Stimulated activated CD8-positive, alpha-beta memory T cell treated with anti-CD3 and anti-CD28 coated beads, Interleukin-7, amount 100 ng/mL, for 48 hours (primary cell): ENCODE measurements around the gene ETS1.

ENCODE experiments used
- DNase-seq, 2 donors: peaks; one replicate each; pipeline ENCODE4 v3.0.0-alpha.2; 2020; ENCODE audit warnings: low read depth in 1 of 2; ENCODE audit errors: extremely low read depth in 1 of 2

ETS1 gene

GRCh38 chr11:128546916-128547315, 40.4 kb downstream of the ETS1 start:
- no peak for DNase-seq

DNA sequence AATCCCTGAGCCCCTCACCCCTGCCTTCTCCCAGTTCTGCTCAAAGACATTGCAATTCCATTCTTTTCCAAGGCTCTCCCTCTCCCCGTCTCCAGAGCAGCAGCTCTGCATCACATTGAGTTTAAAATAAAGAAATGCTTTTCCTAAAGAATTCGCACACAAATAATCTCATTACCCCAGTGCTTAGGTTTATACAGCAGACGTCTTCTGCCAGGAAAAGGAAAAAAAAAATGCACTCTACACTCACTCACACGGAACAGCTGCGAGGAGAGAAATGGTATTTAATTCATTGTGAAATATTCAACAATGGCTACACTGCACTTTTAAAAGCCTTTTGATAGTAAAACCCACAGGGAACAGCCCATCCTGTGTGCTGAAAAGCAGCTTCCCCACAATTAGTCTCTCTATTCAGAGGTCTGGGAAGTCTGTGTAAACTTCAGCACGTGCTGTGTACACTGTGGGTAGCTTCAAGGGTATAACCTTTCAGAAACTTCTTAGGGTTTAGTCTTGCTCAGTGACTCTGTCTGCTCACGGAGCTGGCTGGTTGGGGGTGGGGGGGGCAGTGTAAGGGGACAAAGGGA, 42.8 kb downstream of the ETS1 start:
- DNase-seq, result no peak

DNA sequence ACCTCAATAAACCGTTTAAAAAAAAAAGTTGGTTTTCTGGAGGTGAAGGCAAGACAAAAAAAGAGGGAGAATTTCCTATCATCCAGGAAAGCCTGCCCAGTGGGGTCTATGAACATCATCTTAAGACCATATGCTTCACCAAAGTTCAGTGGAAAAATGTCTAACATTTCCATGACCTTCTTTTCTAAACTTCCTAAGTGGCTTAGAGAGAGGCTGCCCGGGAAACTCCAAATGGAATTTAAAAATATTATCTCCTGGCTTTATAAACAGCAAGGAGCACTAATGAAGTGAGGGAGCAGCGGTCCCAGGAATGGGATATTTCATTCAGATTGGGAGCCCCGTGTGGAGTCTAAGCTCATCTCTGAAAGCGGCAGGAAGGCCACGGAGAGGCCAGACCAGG, 46.9 kb downstream of the ETS1 start:
- no peak for DNase-seq

DNA sequence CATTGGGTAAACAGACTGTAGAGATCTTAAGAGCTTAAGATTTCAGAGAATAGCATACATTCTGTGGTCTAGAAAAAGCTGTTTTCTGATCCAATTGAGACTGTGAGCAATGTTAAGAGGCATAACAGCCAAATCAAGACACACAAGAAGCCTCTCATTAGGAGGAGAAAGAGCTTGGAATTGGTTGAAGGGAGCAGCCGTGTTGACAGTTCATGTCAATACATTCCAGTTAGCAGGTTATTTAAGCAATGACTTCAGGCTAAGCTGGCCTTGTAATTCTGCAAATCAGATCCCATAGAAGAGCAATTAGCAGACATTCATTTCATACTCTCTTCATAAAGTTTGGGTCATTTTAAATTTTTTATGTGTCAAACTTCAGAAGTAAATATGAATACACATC, 50.9 kb downstream of the ETS1 start:
- no peak for DNase-seq

DNA sequence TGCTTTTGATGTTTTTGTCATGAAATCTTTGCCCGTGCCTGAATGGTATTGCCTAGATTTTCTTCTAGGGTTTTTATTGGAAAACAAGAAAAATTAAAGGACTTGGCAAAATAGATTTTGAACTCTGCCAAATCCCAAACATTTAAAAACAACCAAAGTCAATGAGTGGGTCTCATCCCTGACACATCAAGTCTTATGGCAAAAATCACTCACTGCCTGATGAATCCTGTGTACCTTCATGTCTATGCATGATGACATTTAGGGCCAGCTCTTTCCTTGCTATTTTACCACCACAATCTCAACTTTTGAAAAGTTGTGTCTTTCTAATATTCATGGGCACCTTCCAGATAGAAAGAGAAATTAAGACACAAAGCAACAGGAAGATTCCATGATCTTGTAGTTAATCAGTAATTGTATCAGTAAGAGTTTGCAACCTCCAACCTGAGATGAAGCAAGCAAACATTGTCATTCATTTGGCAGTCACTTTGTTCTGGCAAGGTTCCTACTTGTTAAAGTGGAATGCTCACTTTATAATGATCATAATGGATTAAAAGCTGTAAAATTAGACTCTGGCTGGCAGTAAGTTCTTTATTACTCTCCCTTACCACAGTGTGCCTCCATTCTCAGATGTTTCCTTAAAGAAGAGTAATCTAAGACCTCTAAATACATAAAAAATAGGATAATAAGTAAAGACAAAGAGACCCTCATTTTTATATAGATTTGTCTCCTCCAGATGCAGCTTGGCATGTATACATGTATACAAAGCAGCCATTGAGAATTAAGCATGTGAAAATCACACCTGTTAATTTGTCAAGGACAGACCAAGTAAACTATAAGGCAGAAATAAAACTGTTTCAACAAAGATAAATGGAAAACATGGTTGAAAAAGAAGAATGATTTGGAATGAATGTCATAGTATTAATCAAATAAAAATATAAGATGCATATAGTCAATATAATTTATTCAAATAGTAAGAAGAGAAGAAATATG, 51.6 kb downstream of the ETS1 start:
- DNase-seq, result no peak

- no peak for DNase-seq
Observed at GRCh38 chr11:128533472-128533871, 53.9 kb downstream of the ETS1 start.

GRCh38 chr11:128532572-128533091, 54.7 kb downstream of the ETS1 start:
- no peak for DNase-seq

GRCh38 chr11:128532016-128532571, 55.3 kb downstream of the ETS1 start:
- no peak for DNase-seq

DNA sequence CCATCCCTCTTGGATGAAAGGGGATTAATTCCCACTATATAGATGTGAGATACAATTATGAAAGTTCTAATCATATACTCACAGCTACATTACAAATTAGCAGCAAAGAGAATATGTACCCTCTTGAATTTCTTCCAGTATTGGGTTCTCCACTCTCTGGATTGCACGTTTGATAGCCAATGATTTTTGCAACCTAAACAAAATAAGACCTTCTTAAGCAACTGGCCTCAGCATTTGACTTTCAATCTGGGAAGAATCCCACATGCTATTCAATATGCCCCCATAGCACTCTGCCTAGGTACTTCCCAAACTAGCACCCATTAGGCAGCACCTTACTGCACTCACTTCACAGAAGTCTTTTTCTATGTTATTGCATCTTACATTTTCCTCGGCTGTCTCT, 55.8 kb downstream of the ETS1 start:
- no peak for DNase-seq

GRCh38 chr11:128530118-128531074, 57.0 kb downstream of the ETS1 start:
- DNase-seq, result no peak

- DNase-seq, result no peak
Observed at GRCh38 chr11:128528294-128528693, 59.1 kb downstream of the ETS1 start.

DNA sequence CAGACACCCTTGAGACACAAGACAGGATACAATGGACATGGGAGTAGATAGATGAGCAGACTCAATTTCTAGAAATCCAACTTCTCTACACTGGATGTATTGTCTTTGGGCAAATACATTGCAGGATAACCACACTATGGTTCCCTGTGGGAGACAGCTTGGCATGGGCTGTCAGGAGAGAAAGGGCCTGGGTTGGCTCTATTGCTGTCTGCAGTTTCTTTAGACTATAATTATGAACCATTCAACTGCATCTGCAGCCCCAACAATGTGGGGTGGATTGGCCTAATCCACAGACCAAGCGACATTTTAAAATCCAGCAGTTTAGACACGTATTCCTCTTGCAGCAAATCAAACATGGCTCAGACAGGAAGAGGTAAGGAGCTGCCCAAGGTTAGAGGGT, 60.3 kb downstream of the ETS1 start:
- no peak for DNase-seq

DNA sequence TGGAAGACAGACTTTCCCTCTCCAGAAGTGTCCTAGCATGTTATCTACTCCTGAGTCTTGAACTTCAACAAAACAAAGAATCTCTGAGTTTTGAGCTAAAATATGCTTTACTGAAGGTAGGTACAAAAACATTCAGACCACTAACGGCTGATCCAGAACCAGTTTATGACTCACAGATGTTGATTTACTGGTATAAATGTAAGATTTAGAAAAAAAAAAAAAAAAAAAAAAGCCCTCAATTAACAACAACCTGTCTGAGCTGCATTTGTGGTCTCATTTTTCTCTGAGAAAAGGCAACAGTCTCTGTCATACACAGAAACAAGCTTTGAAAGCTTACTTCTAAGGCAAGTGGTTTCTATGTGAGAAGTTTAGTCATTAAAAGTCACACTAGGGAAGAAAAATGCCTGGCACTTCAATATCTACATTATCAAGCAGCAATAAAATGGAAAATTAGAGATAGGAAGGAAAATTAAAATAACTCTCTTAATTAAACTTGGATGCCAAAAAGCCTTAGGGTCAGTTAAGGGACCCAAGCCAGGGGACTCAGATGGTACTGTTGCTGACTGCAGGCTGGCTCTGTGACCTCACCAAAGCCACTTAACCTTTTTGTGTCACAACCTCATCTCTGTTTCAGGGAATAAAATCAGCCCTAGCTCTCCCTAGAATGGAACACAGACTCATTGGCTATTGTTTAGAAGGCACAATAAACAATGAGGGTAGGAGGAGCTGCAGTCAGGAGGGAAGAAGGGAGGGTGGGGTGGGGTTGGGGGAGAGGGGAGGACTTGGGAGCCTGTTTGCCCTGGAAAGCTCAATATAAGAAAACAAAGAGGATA, 61.7 kb downstream of the ETS1 start:
- DNase-seq, result no peak

DNA sequence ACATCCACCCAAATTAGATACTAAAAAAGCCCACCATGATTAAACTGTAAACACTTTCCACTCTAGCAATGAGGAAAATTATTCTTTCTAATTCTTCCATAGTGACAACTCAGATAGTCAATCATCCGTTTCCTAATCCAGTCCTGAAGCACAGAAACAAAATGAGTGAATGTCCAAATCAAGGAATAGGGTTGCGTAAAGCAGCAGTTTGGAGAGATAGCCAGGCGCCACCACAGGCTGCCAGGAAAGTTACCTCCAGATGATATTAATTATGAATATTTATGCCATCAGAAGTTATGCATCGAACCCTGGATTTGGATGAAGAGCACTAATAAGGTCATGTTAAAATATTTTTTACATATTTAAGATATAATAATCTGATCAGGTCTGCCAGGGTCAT, 63.2 kb downstream of the ETS1 start:
- DNase-seq, result no peak

- no peak for DNase-seq
Observed at GRCh38 chr11:128523641-128524040, 63.7 kb downstream of the ETS1 start.

DNA sequence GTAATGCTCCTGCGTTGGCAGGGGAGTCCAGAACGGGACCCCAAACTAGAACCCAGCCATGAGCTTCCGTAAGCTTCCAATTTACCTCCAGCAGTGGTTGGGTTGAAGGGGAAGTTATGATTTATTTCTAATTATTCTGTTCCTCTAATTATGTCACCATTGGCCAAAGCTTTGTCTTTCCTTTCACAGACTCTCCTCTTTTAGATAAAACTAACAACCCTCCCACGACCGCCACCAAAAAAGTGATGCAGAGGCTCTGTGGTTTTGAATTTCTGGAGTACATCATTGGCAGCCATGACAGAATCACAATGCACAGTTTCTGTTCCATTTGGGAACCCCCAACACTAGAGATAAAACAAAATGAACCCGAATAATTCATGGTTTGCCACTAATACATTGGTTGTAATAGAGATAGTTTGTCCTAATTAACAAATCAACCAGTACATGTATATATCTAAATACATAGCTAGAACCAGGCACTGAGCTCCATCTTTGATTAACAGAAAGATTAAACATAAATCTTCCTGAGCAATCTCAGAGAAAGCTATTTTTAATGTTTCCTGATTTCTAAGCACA, 64.3 kb downstream of the ETS1 start:
- peak in 1 of 2 donors; percentile 71 for DNase-seq

DNA sequence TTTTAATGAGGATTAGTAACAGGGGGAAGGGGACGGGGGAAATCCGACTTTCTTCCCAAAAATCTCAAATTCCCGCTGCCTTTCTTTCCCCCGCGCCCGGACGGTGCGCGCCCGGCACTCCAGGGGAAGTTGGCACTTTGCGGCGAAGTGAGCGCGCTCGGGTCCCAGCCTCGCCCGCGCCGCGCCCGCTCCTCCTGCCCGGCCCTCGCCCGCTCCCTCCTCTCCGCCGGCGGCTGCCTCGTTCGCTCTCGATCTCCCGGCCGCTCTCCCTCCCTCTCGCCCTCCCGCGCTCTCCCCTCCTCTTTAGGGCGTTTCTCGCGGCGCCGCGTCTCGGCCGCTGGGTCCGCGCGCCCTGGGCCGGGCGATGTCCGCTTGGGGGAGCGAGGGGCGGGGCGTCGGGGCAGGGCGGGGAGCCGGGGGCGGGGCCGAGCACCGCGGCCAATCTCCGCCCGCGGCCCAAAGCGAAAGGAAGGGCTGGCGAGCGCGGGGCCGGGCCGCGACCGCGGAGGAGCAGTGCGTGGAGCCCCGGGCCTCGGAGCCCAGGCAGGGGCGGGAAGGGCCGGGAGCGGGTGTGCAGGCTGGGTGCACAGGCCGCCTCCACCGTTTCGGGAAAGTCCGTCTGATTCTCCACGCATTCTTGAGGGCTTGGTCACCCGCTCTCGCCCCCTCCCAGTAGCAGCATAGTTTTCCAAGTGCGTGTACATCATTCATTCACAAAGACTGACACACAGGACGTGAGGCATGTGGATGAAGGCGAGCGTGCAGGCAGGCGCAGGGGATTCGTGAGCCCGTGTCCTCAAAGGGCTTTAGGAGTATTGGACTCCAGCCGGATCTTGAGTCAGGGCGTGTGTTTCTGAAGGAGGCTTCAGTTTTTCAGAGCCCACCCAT, 65.1 kb downstream of the ETS1 start:
- peak; percentile 82 to 85 for DNase-seq

- no peak for DNase-seq
Observed at GRCh38 chr11:128521682-128522054, 65.7 kb downstream of the ETS1 start.
